ENCODE data around the gene CDX2.
"Not testable (repeated sequence)": the region's sequence is repeated elsewhere in the genome, so short reads cannot be mapped to it uniquely, and the experiment has no call there.

CDX2 gene

GRCh38 chr13:27969082-27969865 lies at the start of gene CDX2:
CDX2 (minus strand) TSS chr13:27969315; CDS start chr13:27969006, 309 bp downstream.
- intact Hi-C loops (cut with DNase I) = no loop called here
- DNase-seq = no peak

GRCh38 chr13:28014301-28014700 lies 45.2 kb upstream of the CDX2 start:
- no peak for DNase-seq
- intact Hi-C loops (cut with DNase I) = no loop called here

- DNase-seq = no peak
- intact Hi-C loops (cut with DNase I) = no loop called here
These were observed 44.4 kb upstream of the CDX2 start for GRCh38 chr13:28013482-28013881.

GRCh38 chr13:28012896-28013295 lies 43.8 kb upstream of the CDX2 start:
- DNase-seq = no peak
- intact Hi-C loops (cut with DNase I) = no loop called here

- no peak for DNase-seq
- intact Hi-C loops (cut with DNase I) = no loop called here
These were observed 43.3 kb upstream of the CDX2 start for GRCh38 chr13:28012383-28012782.

GRCh38 chr13:28010046-28010445 lies 40.9 kb upstream of the CDX2 start:
- intact Hi-C loops (cut with DNase I) = no loop called here
- no peak for DNase-seq

GRCh38 chr13:28005016-28005415 lies 35.9 kb upstream of the CDX2 start:
- intact Hi-C loops (cut with DNase I); DNase-seq: not testable (repeated sequence)

- DNase-seq = no peak
These were observed 34.0 kb upstream of the CDX2 start for GRCh38 chr13:28002886-28003698.

GRCh38 chr13:28001837-28002473 lies 32.8 kb upstream of the CDX2 start:
- intact Hi-C loops (cut with DNase I) = no loop called here
- peak in 1 of 10 donors; percentile 78 for DNase-seq

More at GRCh38 chr13:28002886-28003698, 34.0 kb upstream of the CDX2 start:
- intact Hi-C loops (cut with DNase I) = no loop called here

GRCh38 chr13:28001049-28001448 lies 31.9 kb upstream of the CDX2 start:
- intact Hi-C loops (cut with DNase I) = no loop called here
- DNase-seq = peak in 5 of 10 donors; percentile 5 to 87 (median 28)

GRCh38 chr13:28000567-28000966 lies 31.5 kb upstream of the CDX2 start:
- no peak for DNase-seq
- intact Hi-C loops (cut with DNase I) = no loop called here

- no peak for DNase-seq
These were observed 28.9 kb upstream of the CDX2 start for GRCh38 chr13:27997904-27998522.

GRCh38 chr13:27991881-27992280 lies 22.8 kb upstream of the CDX2 start:
- intact Hi-C loops (cut with DNase I) = no loop called here
- no peak for DNase-seq

More at GRCh38 chr13:27997904-27998522, 28.9 kb upstream of the CDX2 start:
- intact Hi-C loops (cut with DNase I) = no loop called here

- DNase-seq = peak in 1 of 10 donors; percentile 49
- intact Hi-C loops (cut with DNase I) = loop anchor here (10.0 kb wide), 1 partner anchor 1004 kb away; no protein-coding TSS in a partner anchor
These were observed 19.4 kb upstream of the CDX2 start, which contains the start of gene URAD for GRCh38 chr13:27988520-27988919. URAD (minus strand) TSS chr13:27988693; CDS start chr13:27988637, 56 bp downstream.

- intact Hi-C loops (cut with DNase I) = loop anchor here (2.0 to 10.0 kb wide), 2 partner anchors 155 to 1001 kb away; no protein-coding TSS in a partner anchor
- no peak for DNase-seq
These were observed 16.5 kb upstream of the CDX2 start for GRCh38 chr13:27985600-27985999.

- no peak for DNase-seq
- intact Hi-C loops (cut with DNase I) = loop anchor here (5.0 to 10.0 kb wide), 2 partner anchors 620 to 998 kb away; no protein-coding TSS in a partner anchor
These were observed 13.2 kb upstream of the CDX2 start for GRCh38 chr13:27982361-27982760.

GRCh38 chr13:27981006-27981708 lies 12.0 kb upstream of the CDX2 start:
- intact Hi-C loops (cut with DNase I) = loop anchor here (5.0 to 10.0 kb wide), 2 partner anchors 619 to 996 kb away; no protein-coding TSS in a partner anchor
- DNase-seq = peak in 1 of 10 donors; percentile 61

- intact Hi-C loops (cut with DNase I) = loop anchor here (5.0 to 10.0 kb wide), 2 partner anchors 618 to 996 kb away; no protein-coding TSS in a partner anchor
These were observed 11.3 kb upstream of the CDX2 start for GRCh38 chr13:27980280-27980998.

More at GRCh38 chr13:27980280-27980998, 11.3 kb upstream of the CDX2 start:
- peak in 1 of 10 donors; percentile 74 for DNase-seq

All from posterior cingulate gyrus (tissue), 11 donors.